HG02870 (cell line): ENCODE data around the gene ARHGAP15.

ENCODE experiments used
- ATAC-seq: cut with Tn5 transposase; IDR thresholded peaks from one replicate; pipeline ENCODE4 v1.9.1; 2021; ENCODE audit warnings: mild to moderate bottlenecking, moderate library complexity; ENCODE audit not compliant: unreplicated experiment

Gene ARHGAP15

GRCh38 chr2:143700865-143701264 is 571.6 kb downstream of the ARHGAP15 start:
- ATAC-seq: no peak

- no peak for ATAC-seq
These were observed 572.6 kb downstream of the ARHGAP15 start for GRCh38 chr2:143701785-143702184.

GRCh38 chr2:143702931-143703330 is 573.7 kb downstream of the ARHGAP15 start:
- no peak for ATAC-seq

- peak; percentile 92 for ATAC-seq
These were observed 575.4 kb downstream of the ARHGAP15 start for GRCh38 chr2:143704451-143705106.

DNA sequence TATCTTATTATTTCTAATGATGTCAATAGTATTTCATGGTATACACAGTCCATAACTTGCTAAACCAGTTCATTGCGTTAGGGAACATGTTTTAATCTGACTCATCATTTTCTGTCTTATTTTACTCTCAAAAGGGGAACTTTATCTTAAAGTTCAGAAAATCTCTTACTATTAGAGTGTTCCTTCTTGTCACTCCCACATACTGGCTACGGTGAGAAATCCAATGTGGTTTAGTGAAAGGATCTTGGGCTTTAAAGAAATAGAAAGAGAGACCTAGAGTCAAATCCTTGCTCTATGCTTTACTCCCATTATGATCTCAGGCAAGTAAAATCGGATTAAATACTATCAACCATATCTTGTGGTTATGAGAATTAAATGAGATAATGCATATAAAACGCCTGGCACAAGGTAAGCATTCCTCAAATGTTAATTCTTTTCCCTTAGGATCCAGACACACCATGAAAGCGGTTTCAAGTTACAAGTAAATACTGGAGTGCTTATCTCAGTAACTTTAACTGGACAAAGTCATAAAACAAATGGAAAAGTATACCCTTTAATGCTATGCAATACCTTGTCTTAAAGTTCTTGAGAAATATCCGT is 576.0 kb downstream of the ARHGAP15 start:
- ATAC-seq: no peak

DNA sequence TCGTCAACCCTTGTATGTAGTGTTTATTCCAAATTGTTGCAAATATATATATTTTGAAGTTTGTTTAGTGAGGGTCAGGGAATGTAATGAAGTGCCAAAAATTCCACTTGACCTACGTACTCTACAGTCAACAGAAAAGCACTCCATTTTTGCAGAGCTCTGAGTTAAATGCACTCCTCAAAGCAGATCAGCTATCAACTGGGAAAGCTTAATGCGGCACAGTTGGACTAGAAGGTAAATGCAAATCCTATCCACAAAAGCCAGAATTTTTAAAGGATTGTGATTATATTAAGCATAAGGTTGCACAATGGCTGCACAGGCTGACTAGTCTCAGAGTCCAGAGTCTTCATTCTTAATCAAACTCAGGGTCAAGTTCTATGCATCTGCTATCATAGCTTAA is 577.1 kb downstream of the ARHGAP15 start:
- ATAC-seq: no peak

GRCh38 chr2:143708682-143709081 is 579.5 kb downstream of the ARHGAP15 start:
- ATAC-seq: no peak

DNA sequence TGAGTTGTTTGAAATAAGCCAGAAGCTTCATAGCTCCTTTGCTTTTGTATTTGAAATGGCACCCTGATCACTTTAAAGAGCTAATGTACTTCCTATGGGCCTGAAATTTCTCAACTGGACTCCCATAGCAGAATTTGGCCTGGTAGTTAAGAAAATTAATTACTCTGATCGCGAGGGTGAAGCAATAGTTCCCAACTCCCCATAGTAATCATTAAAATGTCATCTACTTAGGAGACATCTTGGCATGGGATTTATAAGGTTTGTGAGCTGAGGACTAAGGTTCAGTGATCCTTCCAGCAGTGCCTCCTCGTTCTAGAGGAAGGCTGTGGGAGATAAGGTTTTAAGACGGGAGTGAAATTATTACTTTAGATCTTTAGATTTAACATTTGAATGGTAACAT is 581.0 kb downstream of the ARHGAP15 start:
- no peak for ATAC-seq

DNA sequence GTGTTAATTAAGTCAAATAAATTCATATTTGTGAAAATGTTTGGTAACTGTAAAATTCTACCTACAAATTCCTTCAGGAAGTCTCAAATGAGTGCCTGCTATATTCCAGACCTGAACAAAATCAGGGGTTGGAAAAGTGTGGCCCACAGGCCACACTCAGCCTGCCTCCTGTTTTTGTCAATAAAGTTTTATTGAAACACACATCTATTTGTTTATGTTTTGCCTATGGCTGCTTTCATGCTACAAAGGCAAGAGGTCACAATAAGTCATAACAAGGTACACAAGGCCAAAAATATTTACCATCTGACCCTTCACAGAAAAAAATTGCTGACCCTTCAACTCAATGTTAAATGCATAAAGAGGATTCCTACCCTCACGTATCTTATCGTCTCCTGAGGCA is 581.7 kb downstream of the ARHGAP15 start:
- ATAC-seq: no peak

- ATAC-seq: no peak
These were observed 587.3 kb downstream of the ARHGAP15 start for GRCh38 chr2:143716522-143716921.

DNA sequence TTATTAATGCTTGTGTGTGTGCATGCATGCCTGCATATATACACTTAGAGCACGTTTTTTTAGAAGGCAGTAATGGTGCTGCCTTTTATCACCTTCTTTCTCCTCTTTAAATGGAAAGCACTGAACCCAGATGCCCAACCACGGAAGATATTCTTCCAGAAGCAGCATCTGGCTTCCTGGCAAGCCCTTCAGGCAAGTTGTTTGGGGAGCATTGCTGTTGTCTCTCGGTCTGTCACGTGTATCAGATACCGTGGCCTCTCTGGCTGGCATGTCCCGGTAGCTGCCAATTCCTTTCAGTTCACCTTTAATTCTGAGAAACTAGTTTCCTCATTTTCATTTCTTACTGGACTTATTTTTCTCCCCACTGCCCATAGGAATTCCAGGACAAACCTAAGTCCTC is 587.8 kb downstream of the ARHGAP15 start:
- ATAC-seq: no peak

GRCh38 chr2:143717536-143718168 is 588.4 kb downstream of the ARHGAP15 start:
- no peak for ATAC-seq

GRCh38 chr2:143718745-143719144 is 589.5 kb downstream of the ARHGAP15 start:
- no peak for ATAC-seq

GRCh38 chr2:143719406-143719805 is 590.2 kb downstream of the ARHGAP15 start:
- ATAC-seq: no peak

- no peak for ATAC-seq
These were observed 591.0 kb downstream of the ARHGAP15 start for GRCh38 chr2:143720095-143720664.

DNA sequence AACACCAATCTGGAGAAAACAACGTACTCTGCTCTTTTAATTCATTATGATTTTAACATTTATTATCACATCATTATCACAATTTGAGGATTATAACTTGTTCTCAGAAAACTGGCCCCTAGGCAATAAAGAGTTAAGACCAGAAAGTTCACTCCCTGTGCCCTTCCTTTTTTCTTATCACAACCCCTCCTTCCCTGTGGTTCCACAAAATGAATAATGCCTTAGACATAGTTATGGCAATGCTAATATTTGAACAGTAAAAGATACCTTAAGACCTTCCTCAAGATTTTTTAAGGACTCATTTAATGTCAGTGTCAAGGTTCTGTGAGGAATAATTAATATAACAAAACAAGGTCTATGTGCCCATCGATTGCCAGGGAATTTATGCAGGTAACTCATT is 596.2 kb downstream of the ARHGAP15 start:
- no peak for ATAC-seq

DNA sequence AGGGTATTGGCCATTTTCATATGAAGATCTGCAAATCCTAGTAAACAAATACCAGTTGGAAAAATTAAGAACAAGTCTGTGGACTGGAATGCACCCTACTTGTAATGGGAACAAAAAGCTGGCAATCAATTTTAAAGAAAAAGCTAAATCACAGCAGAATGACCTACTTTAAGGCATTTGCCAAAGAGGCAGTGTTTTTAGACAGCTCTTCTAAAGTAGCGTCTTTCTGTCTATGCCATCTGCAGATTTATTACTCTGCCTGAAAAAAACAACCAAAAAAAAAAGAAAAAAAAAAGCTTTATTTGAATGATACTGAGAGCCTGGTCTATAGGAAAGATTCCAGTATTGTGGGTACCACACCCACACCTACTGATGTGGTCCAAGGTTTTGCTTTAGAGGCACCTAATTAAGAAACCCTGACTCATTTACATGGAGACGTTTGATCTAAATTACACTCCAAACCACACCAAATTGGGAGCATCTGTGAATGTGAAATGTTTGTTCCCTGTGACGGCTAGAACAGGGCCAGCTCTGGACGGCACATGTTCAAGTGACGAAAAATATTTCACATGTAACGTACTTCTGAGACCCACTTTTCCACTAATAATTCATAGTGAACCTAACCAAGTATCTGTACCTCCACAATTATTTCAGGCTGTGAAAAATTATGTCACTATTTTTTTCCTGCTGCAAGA is 597.1 kb downstream of the ARHGAP15 start:
- ATAC-seq: no peak

- ATAC-seq: no peak
These were observed 599.3 kb downstream of the ARHGAP15 start for GRCh38 chr2:143728498-143728897.

GRCh38 chr2:143729296-143729814 is 600.1 kb downstream of the ARHGAP15 start:
- no peak for ATAC-seq

DNA sequence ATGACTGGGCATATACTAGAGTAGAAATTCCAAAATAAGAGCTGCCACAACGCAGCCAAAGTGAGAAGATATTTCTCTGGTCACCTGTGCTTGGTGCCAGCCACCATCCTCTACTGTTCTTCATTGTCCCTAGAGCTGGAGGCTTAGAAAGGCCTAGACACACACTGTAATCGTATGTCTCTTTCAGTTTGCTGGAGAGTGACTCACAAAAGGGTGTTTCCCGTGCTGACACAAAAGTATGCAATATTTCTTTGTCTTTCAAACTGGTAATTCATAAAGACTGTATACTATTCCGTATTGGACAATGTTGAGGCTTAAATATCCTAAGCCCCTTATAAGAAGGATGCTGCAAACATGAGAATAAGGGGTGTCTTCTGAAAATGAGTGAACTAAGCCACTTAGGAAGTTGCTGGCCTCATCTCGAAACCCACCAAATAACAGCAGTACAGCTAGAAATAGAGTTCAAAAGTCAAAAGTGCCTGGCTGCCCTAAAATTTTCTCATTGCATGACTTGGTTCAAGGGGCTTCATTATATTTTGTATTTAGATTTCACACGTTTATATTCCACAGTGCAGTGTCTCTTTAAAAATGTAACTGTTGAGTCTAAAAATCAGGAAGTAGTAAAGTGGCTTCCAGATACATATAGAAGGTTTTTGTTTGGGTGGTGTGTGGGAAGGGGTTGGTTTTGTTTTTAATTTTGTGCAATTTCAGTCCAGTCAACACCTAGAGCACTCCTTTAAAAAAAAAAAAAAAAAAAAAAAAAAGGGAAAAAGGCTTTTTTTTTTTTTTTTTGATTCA is 601.1 kb downstream of the ARHGAP15 start:
- ATAC-seq: peak; percentile 68

GRCh38 chr2:143730953-143731260 is 601.7 kb downstream of the ARHGAP15 start:
- ATAC-seq: peak; percentile 64
